NCI-H2081 treated with DMSO at 0.1 percent for 48 hours (cell line): Measurements from ENCODE around the gene ICAM2.

Source experiments
- DNase-seq: peaks from one replicate; lab custom pipeline; 2025; lab: John Stamatoyannopoulos, UW

The ICAM2 gene

DNA sequence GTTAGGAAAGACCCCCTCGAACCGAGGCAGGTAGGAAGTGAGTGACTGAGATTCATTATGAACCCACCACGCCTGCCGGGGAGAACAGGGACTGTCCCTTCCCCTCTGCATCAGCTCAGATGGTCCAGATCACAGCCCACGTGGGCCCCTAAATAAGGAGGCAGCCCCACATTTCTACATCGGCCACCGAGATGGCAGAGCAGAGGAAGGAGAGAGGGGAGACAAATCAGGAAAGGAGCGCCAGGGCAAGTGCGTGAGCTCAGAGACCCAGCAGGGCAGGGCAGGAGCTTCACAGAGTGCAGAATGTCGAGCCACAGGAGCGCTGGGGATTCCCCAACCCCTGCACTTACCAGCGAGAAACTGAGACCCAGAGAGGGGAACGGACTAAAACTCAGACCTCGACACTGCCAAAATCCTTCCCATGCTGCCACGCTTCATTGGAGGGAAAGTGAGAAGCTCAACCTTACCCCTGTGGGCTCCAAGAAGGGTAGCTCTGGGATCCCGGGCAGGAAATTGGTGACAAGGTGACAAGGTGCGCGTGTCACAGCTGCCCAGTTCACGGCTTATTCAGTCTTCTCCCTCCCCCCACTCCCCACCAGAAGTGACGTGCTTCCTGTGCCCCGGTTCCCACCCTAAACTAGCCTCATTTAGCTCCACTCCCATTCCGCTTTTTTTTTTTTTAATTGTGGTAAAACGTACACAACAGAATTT, at the start of gene ICAM2:
TSS of gene ICAM2 (minus strand) at position 578 of the 711 bp plus-strand sequence. CDS start 13,942 bp downstream, outside the sequence.
- no peak for DNase-seq

DNA sequence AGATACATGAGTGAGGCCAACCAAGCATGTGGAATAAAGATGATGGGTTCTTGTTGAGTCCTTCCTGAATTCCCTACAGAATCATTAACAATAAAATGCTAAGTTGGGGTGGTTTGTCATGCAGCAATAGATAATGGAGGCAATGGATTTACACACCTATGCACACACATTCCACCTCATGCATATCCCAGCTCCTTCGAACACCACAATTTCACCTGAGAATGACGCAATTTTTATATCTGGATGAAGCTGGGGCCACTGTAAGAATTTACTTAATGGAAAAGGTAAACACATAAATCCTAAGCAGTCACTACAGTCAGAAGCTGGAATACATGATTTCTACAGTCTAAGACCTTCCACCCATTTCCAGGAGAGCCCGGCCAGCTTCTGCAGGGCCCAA, 49.8 kb upstream of the ICAM2 start:
- no peak for DNase-seq

DNA sequence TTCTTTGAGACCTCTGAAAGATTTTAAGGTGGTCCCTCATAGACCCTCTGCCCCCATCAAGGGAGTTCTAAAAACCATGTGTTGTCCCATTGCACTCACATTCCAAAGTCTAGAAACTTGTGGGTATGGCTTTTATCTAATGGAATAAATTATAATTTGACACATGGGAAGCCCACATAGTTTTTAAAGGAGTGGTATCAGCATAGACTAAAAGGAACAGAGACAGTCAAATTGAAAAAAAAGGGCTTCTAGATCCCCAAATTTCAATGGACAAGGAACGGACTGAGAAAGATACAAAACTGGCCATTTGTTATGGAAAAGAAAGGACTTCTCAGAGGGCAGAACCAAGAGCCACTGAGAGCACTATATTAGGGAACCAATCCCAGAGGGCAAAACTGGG, 48.7 kb upstream of the ICAM2 start:
- no peak for DNase-seq

DNA sequence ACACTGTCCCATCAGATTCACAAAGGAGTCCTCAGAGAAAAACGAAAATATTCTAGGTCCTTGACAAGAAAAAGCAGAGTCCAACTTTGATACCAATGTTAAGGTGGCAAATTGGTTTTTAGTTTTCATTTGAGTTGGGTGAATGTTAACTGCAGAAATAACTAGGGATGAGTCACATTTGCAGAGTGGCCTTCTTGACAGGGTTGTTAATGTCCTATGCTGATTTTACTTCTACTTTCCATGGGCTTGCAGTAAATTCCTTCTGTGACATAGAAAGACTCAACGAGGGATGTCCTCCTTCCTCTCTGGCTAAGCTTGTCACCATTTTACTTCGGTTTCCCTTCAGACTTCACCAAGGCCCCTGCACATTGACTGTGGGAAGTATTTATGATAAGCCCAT, 47.2 kb upstream of the ICAM2 start:
- DNase-seq: no peak

DNA sequence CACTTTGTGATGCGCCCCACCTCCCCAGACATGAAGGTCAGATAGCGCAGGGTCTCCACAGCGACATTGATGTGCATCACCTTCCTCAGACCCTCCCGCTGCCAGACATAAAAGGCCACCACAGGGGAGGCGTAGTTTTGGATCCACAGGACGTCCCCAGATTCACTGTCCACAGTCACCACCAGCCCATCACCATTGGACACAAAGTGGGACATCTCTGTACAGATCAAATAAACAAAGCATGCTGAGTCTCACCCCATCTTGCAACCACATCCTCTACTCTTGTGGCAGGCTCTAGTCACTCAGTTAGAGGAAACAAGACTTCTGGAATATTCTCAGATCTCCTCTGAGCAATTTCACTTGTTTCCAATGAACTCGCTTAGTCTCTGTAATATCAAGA, 46.3 kb upstream of the ICAM2 start:
- DNase-seq: no peak

DNA sequence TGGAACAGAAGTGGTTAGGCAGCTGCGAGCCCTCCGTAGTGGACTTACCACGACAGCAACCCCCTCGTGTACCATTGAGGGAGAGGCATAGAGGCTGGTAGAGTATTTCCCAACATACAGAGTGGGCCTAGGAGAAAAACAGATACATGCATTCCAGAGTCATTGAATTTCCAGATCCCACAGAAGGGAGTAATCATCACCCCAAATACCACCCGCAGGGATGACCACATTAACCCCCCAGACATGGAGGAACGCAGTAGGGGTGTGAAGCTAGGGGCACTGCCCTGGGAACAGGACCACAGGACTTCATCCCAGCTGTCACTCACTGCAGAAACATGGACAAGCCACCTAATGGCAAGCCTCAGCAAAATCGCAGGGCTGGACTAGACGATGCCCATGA, 44.7 kb upstream of the ICAM2 start:
- DNase-seq: no peak

DNA sequence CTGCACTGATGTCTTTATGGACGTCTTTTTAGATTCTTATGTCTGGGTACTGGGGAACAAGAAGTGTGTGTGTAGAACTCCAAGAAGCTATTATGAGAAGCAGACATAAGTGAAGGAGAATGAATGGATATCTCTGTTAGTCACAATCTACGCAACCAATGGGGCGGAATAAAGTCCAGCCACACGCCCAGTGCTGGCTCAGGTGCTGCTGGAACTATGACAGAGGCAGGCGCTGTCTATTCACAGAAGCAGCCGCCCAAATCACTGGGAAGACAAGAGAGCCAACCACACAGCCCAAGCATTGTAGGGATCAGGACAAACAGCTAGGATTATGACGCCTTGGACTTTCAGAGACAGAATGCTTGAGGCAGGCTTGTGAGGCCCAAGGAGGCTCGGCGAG, 43.9 kb upstream of the ICAM2 start:
- DNase-seq: no peak

DNA sequence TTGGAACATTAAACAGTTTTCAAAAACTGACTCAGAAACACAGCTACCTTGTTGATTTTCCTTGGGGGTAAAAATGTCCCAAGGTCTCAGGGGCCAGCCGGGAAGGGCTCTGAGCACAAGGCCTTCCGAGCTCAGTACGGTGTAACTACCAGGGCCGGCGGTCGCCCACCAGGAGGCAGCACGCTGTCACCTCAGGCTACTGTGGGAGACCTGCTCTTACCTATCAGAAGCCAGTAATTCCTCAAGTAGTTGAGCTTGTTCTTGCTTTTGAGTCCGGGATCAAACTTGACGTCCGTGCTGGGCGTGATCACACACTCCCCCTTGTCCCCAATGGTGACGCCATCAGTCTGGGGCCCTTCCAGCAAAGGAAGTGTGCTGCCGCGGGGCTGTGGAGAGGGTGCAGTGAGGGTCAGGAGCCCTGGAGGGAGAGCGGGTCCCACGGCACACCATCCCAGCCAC, 43.4 kb upstream of the ICAM2 start:
- no peak for DNase-seq

DNA sequence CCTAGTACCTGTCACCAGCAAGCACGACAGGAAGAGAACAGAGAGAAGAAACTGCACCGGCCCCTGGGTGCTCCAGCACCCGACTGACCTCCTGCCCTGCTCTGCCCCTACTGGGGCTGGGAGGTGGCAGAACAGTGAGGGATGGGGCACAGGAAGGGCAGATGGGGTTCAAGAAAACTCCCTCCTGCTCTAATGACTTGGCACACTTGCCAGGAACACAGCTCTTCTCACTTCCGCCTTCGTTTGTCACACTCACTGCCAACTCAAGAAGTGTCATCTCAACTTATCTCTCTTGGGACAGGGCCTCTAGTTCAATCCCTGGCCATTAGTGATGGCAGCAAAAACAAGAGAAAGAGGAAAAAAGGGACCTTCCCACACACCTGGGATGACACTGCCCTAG, 42.7 kb upstream of the ICAM2 start:
- DNase-seq: no peak

DNA sequence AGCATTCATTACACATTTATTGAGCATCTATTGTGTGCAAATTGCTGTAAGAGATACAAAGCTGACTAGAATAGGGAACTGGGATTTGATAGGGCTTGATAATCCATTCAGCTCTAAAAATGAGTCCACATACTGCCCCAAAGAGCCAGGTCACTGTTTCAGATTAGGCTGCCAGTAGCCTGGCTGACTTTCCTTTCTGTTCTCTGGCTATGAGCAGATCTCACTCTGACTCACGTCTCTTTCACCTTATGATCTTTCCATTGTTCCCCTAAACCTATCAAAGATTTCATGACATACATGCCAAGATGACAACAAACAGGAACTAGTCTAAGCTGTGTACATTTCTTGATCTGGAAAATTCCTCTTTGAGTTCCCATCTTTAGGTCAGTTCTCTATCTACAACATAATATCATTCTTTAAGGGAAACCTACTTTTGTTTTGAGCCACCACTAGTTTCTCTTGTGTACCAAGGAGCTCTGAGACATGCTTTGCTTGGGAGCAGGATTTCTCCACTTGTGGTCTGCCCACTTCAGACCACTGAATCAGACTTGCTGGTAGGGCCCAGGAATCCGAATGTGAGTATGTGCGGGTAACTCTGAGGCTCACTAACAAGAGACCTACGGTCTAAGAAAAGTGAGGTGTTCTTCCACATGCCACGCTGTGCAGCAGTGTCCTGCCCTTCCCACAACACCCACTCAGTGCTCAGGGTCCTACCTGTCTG, 40.9 kb upstream of the ICAM2 start:
- DNase-seq: no peak

DNA sequence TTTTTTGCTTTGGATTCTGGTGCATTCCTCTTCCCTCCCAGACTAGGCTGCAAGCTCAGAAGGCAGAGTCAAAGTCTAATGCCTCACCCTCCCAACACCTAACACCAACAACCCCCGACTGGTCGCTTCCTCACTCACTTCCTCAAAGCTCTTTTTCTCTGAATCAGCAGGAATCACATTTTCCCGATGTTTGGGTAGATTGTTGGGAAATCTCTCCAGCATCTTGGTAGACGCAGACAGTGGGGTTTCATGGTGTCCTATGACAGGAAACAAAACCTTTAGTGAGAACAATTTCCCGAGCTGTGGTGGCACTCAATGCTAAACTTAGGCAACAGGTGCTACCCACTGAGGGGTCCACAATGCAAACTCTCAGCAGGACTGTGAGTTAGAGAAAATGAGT, 39.9 kb upstream of the ICAM2 start:
- DNase-seq: no peak

DNA sequence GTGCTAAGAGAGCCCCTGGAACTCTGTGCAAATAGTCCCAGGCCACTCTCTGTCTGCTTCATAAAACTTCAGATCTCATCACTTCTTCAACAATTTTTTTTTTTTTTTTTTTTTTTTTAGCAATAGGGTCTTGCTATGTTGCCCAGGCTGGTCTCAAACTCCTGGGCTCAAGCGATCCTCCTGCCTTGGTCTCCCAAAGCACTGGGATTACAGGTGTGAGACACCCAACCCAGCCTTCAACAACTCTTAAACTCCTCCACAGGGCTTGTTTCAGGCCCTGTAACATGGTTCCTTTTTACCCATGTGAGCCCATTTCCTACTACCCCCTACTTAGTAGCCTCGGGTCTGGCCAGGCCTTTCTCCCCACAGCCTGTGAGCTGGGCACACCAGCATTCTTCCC, 39.3 kb upstream of the ICAM2 start:
- DNase-seq: no peak

DNA sequence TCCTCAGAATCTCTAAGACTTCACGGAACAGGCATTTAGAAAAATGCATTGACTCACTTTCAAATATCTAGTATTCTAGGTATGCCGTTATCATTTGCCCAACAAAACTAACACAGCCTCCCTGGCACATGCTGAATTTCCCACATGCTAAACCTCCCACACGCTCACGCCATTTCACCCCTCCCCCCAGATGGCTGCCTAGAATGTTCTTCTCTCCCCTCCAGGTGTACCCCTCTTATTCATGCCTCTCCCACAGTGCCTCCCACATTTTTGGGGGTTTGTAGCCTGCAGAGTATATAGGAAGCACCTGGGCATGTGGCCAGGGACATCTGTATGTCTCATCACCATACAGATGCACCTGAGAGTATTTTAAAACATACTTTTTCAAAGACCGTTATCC, 38.2 kb upstream of the ICAM2 start:
- DNase-seq: no peak

DNA sequence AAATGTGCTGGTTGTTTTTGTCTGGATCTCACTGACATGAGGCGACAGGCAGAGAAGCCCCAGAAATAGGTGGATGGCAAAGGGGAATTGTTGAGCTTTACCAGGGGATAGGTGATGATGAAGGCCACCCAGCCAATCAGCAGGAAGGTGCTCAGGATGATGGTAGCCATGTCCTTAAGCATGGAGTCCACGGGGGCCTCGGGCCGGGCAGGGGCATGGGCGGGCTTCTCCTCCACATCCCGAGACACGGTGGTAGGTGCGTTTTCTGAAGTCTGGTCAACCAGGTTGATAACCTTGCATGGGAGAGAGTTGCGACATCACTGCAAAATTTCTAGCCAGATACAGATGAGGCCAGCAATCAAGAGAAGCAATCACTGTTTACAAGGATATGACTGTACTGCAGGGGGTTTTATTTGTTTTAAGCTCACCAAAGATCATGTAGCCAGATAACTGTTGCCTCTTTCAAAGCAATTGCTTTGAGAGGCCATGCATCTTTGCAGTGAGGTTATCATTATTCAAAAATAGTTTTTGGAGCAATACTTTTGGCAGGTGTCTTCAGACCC, 37.3 kb upstream of the ICAM2 start:
- no peak for DNase-seq

DNA sequence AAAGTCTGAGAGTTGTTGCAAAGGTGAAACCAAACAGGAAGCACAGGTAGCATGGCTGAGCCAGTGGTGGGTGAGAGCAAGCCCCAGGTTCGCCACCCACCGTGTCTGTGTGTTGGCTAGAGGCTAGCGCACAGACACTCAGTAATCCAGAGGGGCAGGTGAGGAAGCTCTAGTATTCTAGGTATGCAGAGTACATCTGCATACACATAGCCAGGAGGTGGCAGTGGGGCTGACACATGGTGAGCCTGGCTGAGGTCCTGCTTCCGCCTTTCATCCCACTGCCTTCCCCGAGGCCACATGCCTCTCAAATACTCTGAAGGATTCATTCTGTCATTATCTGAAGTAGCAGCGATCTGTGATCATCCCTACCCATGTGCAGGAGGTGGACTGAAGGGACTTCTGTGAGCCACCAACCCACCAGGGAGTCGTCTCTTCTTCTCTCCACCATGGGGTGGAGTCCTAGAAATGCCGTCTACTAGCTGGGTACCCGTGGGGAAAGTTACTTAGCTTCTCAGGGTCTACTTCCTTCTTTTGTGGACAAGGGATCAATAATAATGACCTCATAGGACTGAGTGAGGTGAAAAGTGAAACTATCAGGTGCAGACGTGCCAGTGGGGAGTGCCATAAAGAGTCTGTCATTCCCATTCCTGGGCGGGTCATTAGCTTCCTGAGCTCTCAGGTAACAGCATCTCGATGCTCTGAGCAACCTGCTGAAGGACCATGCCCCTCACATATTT, 36.0 kb upstream of the ICAM2 start:
- no peak for DNase-seq

DNA sequence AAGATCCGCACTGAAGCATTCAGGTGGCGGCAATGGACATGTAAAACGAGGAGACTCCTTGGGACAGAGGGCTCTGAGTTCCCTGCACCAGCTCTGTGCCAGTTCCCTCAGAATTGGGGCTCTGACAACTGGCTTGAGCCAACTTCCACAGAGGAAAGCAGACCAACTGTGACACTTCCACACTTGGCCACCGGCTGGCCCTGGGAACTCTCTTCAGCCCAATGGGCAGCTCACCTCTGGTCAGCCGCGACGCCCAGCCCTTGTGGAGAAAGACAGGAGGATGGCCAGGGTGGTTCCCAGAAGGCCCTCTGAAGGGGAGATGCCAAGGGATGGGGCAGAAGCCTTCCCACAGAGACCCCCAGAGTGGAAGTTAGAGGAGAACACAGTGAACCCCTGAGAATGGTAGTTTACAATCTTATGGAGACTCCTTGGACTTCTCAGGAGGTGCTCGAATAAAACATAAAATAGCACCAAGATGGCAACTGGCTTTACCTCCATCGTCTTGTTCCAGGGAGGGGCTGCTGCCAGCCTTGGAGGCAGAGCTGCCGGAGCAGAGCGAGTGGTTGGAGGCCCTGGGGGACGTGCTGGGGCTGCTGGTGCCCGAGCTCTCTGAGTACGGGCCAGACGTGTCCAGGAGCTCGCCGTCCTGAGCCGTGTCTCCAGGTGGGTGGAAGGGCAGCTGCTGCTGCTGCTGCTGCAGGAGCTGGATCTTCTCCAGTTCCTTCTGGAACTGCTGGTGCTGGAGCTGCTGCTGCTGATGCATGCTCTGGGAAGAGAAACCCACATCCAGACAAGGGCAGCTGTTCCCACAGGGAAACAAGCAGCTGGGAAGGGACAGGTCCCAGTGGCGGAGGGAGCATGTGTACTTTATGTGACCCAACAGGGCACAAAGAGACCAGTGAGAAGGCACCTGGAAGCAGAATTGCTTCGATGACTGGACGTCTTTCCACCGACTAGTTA, 35.0 kb upstream of the ICAM2 start:
- no peak for DNase-seq

DNA sequence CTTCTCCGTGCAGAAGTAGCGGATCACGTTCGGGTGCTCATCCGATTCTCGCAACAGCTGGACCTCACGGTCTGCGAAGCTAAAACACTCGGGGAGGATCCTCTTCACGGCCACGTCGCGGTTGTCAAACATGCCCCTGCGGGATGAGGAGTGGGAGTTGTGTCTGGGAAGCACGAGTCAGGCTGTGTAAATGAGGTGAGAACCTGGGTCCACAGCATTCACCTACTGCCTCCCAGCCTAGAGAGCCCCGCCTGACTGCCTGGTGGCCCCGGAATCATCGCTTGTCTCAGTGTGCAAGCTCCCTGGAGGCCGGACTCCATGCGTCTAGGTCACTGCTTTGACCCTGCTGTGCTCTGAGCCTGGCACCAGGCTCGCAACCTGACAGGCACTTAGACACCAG, 33.9 kb upstream of the ICAM2 start:
- DNase-seq: no peak

DNA sequence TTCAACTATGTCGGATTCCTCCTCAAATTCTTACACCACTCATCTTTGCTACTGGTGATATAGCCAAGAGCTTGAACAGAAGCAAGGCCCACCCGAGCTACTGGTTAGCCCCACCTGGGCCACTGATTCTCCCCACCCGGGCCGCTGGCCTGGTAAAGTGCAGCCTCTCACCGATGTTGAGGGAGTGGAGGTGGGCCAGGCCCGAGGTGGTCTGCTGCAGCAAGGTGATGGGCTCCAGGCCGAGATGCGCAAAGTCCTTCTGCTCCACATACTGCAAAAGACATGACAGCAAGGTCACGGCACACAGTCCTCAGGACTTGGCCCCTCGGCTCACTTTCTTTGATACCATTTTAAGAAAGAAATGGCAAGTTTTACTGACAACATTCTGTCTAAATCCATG, 32.7 kb upstream of the ICAM2 start:
- DNase-seq: no peak

DNA sequence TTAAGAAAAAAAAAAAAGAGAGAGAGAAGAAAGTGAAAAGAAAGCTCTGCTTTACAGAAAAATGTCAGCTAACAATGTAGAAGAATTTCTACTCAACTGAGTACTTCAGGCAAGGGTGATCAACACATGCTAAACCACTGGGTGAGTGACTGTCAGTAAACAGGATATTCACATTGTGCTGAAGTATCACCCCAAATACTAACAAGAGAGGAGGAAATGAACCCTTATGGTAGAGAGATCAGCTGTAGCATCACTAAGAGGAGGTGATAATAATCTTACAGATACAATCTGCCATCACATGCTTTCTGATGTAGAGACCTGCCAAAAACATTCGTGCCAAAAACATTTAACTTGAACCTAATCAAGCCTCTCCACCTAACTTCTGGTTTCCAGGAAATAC, 30.7 kb upstream of the ICAM2 start:
- no peak for DNase-seq

DNA sequence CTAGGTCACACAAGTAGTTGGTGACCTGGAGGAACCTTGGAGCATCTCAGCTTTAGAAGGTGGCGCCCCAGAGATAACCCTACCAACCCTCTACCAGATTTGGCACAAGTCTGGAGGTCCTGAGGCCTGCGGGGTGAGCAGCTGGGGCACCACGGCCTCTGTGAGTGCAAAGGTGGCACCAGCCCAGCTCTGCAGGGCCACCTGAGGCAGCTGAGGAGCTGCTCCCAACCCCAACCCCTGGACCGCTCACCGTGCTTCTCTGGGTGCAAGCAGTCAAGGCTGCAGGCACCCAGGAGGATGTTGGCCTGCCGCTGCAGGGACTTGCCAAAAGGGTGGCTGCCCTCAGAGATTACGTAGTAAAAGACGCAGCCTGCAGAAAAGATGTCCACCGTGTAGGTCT, 28.4 kb upstream of the ICAM2 start:
- no peak for DNase-seq

DNA sequence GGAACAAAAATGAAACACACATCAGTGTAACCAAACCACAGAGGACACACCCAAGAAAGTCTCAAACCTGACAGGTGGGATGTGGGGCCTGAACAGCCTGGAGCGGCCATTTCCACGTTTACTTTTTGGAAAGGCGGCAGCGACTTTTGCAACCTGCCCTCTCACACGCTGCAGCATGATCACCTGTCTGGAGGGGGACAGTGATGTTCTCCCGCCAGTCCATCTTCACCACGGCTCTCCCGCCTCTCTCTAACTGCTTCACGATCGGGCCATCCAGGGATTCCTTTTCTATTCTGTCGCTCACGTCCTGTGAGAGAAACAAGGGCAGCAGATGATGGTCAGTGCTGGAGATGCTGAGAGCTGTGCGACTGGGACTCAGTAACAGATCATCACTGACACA, 24.7 kb upstream of the ICAM2 start:
- no peak for DNase-seq
